Activated CD4-positive, CD25-positive, alpha-beta regulatory T cell (primary cell): ENCODE results near the gene COL6A6.

Source experiments
- DNase-seq, 4 experiments: peaks; one replicate each; lab custom pipeline; 2025; lab: John Stamatoyannopoulos, UW

The COL6A6 gene, protein sequence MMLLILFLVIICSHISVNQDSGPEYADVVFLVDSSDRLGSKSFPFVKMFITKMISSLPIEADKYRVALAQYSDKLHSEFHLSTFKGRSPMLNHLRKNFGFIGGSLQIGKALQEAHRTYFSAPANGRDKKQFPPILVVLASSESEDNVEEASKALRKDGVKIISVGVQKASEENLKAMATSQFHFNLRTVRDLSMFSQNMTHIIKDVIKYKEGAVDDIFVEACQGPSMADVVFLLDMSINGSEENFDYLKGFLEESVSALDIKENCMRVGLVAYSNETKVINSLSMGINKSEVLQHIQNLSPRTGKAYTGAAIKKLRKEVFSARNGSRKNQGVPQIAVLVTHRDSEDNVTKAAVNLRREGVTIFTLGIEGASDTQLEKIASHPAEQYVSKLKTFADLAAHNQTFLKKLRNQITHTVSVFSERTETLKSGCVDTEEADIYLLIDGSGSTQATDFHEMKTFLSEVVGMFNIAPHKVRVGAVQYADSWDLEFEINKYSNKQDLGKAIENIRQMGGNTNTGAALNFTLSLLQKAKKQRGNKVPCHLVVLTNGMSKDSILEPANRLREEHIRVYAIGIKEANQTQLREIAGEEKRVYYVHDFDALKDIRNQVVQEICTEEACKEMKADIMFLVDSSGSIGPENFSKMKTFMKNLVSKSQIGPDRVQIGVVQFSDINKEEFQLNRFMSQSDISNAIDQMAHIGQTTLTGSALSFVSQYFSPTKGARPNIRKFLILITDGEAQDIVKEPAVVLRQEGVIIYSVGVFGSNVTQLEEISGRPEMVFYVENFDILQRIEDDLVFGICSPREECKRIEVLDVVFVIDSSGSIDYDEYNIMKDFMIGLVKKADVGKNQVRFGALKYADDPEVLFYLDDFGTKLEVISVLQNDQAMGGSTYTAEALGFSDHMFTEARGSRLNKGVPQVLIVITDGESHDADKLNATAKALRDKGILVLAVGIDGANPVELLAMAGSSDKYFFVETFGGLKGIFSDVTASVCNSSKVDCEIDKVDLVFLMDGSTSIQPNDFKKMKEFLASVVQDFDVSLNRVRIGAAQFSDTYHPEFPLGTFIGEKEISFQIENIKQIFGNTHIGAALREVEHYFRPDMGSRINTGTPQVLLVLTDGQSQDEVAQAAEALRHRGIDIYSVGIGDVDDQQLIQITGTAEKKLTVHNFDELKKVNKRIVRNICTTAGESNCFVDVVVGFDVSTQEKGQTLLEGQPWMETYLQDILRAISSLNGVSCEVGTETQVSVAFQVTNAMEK (N-terminal part only)

DNA sequence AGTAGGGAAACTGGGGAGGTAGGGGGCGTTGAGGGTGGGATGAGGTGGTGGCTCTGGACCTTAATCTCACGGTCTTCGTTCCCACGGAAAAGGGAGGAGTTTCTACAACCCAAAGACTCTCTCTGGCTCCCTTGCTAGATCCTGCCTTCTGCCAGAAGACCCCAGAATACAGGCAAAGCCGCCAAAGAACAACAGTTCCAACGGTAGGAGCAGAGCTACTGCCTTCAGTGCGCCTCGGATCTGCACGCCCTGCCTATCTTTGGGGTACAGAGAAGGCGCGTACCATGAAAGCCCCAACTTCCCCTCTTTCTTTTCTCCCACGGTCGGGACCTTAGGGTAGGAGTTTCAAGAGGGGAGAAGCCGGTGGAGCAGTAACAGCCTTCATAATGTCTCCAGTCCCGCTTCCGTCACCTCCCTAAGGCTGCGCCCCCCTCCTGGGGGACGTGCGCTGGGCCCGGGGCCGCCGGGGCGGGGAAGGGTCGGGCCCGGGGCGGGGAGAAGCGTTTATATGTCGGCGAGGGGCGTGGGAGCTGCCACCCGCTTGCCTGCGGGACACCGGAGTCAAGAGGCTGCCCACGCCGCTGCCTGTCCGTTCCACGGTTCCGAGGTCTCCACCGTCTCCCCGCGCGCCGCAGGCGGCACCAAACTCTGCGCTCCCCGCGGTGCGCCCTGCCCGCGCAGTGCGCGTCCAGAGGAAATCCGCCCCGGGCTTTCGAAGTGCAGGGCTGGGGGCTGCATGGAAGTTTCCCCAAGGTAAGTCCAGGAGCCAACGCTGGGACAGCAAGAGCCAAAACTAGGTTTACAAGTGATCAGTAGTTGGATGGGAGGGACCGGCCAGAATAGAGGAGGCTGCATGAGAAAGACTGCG, at the start of gene COL6A6:
Gene COL6A6, plus strand, starts transcription at position 533 of the 868 bp plus-strand sequence. CDS start 43,188 bp downstream, outside the sequence.
- no peak for DNase-seq

DNA sequence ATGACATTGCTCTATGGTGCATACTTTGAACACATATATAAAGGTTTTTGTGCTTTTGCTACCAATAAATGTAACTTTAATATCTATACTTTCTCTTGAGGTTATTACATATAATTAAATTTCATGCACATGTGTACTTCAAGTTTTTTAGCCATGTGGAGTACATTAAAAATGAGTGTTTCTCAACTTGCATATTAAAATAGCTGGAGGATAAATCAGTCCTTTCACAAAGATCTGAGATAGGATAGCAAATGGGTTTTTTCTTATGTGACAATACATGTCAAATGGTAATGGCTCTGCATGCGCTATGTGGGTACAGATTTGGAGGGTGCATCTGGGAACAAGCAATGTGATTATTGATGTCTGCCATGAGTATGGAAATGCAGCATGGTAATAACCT, 48.7 kb upstream of the COL6A6 start:
- no peak for DNase-seq

DNA sequence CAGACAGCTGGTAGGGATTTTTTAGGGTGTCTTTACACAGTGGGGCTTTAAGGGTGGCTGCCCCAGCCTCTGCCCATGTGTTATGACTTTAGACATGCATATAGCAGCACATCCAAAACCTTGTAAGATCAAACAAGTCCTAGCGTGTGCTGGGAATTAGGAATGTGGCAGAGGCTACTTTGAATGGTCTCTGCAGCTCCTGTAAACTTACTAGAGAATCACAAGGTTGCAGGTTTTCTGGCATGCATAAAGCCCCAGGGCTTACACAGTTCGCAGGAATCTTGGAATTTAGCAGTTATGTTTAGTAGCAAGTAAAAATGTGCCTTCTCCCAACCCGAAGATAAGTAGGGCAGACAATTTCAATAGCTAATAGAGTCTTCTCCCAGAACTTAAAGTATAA, 46.9 kb upstream of the COL6A6 start:
- no peak for DNase-seq

DNA sequence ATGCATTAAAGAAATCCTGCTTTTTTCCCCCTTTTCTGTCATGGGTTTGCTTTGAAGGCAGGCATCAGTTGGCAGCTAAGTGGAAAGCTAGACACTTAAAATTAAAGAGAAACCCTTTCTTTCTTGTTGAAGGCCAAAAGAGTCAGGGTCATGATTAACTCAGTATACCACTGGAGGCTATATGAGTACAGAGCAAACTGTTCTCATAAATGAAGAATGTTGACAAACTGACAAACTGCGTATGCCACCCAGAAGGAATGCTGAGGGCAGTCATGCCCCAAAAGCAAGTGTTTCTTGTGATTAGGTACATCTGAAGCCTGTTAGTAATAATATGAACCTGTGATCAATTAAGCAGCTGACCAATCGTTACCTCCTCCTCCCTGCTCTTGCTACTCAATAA, 43.6 kb upstream of the COL6A6 start:
- DNase-seq = no peak

DNA sequence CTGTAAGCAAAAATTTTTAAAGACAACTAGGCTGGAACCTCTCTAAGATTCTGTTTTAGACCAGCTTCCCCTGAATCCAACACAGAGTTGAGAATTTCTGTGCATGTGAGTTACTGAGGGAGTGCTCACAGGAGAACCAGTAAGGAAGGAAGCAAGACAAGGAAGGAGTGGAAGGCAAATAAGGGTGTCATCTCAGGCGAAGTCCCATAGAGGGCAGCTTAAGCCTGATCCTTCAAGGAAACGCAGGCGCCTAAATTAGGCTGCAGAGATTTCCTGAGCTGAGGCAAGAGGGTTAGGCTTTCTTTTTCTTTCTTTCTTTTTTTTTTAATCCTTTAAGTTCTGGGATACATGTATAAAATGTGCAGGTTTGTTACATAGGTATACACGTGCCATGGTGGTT, 36.2 kb upstream of the COL6A6 start:
- DNase-seq = no peak

DNA sequence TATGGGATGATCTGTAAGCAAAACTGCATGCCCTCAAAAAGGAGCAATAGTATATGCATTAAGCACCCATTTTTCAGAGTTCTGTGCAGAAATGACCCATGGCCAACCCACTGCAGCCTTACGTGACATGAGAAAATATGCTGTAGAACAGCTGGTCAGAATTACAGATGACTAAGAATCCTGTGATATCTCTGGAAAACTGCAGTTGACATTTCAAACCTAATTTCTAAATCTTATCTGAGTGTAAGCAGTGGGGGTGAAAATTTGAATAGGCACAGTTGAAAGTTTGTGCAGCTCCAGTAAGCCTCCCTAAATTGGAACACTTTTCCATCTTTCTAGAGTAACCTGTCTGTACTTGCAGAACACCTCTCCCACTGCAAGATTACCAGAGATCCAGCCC, 28.7 kb upstream of the COL6A6 start:
- no peak for DNase-seq

DNA sequence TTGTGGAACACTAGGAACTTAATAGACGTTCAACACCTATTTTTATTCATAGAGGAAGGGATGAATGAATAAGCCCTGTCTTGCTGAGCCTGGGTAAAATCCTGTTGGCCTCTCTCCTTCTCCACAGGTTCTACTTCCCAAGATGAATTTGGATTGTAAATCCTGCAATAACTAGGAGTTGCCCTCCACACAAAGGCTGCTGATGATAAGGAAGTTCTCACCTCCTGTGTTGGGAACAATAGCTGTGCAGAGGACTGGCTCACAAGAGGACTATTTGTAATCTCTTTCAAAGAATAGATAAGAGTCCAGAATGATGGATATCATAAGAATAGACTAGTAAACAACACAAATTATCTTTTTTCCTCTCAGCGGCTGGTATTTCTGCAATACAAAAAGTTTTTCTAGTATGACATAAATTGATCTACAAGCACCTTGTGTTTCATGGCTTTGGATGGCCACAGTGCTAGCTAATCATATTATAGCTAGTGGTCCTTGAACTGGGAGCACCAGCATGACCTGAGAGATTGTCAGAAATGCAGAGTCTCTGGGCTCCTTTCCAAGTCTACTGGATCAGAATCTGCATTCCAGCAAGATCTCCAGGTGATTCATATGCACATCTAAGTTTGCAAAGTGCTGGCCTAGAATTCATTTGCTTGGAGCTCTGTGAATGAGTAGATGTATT, 28.1 kb upstream of the COL6A6 start:
- no peak for DNase-seq

DNA sequence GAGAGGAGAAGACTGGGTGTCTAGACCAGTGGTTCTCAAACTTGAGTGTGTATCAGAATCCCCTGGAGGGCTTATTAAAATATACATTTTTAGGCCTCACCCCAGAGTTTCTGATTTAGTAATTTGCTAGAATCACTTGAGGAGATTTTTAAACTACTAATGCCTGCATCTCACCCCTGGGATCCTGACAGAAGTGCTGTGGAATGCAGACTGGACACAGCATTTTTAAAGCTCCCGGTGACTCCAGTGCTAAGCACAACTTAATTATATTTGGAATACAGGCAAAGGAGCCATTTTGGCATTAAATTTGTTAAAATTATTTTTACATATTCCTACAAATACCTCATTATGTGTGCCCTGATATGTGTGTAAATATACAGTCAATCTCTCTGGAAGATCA, 26.7 kb upstream of the COL6A6 start:
- DNase-seq = no peak

DNA sequence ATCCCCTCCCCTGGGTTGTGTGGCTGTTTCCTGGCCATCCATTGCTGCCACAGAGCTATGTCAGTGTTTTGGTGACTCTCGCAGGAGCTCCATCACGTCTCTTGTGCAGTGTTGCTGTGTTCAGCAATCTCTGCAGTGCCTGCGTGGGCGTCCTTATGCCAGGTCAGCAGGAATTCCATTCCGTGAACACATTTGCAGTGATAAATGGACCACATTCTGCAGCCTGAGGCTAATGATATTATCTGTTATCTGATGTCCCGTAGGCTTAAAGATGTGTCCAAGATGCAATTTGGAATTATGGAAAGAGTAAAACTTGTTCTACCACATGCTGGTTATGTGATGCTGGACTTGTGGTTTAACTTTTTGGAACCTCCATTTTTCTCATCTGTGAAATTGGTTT, 25.5 kb upstream of the COL6A6 start:
- DNase-seq = no peak

DNA sequence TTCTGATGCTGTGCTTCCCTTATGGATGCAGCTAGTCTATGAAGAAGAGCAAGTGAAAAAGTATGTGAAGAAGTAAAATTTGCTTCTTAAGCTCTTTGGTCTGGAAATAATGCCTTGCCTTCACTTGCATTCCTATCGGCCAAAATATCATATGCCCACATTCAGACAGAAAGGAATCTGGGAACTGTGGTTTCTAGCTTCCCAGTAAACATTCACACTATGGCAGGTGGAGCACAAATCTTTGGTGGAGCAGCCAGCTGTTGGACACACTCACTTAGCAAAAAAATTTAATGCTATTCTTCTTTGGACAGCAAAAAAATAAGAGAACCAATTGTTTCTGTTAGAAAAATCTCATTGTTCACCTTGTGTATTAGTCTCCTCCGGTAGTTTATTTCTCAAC, 12.3 kb upstream of the COL6A6 start:
- DNase-seq = no peak

DNA sequence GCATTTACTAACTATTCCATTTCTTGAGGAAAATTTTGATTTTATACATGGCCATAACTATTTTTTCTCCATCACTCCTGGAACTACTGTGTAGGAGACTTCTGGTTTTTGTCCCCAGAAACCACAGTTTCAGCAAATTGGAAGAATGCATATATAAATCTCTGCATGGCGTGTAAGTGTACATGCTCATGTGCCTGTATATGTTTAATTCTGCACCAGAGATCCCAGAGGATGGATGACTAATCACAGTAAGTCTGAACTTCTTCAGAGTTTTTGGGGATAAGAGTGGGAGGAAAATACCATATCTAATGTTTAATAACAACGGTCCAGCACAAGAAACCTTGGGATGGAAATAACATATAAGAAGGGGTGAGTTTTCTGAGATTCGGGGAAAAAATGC, 10.9 kb upstream of the COL6A6 start:
- no peak for DNase-seq

DNA sequence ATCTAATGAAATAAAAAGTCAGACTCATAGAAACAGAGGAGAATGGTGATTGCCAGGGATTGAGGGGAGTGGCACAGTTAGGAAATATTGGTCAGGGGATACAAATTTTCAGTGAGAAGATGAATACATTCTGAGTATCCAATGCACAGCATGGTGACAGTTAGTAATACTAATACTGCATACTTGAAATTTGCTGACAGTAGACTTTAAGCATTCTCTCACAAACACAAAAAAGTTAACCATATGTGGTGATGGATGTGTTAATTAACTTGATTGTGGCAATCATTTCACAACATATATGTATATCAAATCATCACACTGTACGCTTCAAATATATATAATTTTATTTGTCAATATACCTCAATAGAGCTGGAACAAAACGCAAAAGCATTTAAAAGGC, 9.2 kb upstream of the COL6A6 start:
- DNase-seq = no peak

DNA sequence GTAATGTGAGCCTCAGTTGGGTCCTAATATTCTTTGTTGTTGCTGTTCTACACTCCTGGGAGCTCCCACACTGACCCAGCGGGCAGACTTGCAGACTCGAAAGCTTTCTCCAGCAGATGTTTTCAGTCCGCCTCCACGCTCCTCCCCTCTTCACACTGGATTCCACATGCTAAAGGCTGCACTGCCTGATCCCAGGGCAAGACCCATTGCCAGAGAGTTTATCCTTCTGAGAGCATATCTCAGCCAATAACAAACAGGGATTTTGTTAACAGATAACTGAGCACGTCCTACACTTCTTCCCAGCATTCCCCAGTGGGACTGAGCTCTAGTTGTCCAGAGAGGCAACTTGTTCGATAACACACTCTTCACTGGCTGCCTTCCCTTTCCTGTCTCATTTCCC, 8.0 kb upstream of the COL6A6 start:
- DNase-seq = no peak

DNA sequence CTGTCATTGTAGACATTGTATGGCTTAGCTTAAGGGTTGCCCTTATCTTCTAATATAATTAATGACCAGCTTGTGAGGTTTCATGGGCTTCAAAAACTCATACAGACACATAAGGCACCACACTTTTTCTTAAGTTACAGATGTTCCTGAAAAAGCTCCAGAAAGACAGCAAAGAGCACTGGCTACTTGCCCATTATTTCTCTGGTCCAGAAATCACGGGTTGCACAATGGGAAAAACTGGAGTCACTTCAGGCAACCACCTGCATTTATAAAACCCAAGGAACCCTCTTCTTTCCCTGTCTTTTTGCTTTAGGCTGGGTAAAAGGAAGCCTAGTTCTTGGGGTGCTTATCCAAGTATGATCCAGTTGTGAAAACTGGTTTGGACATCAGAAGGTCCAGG, 2.3 kb upstream of the COL6A6 start:
- no peak for DNase-seq

DNA sequence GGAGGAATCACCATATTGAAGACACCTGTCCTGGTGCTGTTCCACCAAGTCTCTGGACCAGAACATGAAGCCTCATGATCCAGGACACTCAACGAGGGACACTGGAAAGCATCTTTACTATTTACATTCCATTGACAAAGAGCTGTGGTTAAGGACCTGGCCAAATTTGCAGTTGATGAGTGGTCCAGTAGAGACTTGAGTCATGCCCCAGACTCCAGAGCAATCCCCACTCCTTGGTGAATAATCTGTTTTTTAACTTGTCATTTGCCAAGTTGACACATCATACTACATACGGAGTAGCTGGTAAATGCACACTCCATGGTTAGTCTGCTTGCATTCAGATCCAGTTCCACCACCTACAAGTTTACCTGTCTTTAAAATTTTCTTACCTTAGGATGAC, 1.2 kb upstream of the COL6A6 start:
- DNase-seq = no peak

DNA sequence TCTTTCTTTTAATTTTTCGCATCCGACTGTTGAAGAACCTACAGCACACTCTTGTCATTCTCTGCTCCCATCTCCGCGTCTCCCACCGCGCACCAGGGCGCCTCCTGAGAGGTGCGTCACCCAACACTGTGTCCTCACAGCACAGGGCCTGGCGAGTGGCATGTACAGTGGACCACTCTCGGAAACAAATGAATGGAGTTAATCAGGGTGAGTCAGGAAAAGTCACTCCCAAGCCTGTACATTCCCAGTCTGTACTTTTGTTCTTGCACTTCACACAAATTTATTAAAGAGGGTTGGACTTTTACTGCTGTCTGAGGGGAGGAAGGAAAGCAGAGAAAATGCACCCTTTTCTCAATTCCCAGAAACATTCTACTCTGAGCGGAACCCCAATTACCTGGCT, 625 bp downstream of the COL6A6 start:
- no peak for DNase-seq

DNA sequence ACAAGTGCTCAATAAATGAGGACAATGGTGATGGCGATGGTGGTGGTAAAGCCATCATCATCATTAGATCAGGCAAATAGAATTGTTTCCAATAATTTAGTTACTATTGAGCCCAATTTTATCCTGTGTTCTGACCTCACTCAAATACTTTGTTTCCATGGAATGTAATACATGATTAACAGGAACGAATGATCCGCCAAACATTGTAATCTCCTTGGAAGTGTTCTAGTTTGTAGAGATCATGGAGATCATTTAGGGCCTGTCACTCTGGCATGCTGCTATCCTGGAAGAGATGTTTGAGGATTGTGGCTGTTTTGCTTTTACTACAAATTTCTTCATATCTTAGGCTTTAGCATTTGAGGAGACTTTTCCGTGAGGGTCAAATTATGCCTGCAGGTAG, 2.8 kb downstream of the COL6A6 start:
- DNase-seq = no peak

DNA sequence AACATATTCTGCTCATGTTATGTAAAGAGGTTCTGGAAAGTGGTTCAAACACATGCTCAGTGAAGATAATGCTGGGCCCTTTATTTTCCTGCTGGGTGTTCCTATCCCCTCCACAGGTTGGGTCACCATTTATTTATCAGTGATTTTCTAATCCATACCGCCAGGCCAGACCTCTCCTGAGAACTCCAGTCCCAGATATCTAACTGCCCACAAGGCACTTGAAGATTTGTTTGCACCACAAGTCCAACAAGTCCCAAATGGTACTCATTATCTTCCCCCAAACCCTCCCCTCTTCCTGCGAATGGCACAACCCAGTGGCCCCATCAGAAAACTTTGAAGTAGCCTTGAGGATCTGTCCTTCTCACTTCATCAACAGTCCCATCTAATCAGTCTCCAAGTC, 5.4 kb downstream of the COL6A6 start:
- DNase-seq = no peak

DNA sequence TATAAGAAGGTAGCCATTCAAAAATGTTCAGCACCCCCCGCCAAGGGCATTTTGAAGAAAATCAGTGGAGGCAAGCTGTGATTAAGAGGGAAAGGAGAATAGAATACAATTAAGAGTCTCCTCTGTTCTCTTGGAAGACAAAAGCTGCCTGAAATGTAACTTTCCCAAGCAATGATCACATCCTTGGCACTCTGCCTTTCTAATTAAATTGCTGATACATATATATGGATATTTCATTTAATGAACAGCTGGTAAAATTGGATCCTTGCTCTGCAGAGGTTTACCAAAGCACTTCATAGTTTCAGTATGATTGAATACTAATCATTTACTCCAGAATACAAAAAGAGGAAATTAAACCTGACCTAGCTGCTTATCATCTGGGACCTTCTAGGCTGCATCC, 10.4 kb downstream of the COL6A6 start:
- DNase-seq = no peak

DNA sequence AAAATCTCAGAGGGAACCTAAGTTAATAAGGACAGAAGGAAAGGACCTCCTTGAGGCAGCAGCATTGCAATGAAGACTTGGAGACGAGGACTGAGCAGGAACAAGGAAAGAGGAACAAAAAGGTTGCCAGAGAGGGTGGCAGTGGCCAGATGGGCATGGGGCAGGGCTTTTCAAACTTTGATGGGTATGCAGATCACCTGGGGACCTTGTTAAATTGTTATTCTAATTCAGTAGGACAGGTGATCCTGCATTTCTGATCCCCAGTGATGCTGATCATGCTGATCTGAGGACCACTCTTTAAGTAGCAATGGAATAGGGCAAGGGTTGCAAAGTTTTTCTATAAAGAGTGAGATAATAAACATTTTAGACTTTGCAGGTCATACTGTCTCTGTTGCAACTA, 11.1 kb downstream of the COL6A6 start:
- no peak for DNase-seq
